Gastrocnemius medialis (tissue), 4 donors: ENCODE results near the gene KRT15.

Experiments used
- POLR2A ChIP-seq, 2 donors: fragments of 450-650 bp; IDR thresholded peaks; one replicate each; pipeline ENCODE4 v1.6.1; 2017; ENCODE audit warnings: antibody characterized with exemption in 2 of 2, mild to moderate bottlenecking in 2 of 2, moderate library complexity in 2 of 2
- TF ChIP-seq, protein P1 (sequence below), 5 experiments: fragments of 450-650 bp in 3 of 5; fragments of 200-600 bp in 2 of 5; sonication (generic) in 2 of 5; IDR thresholded peaks in 4 of 5; conservative IDR thresholded peaks in 1 of 5; 1 replicate in 4 of 5; 2 replicates in 1 of 5; pipeline ENCODE4 v1.5.1; 2016 to 2019; ENCODE audit warnings: antibody characterized with exemption in 5 of 5, mild to moderate bottlenecking in 3 of 5, moderate library complexity in 3 of 5

DNA sequence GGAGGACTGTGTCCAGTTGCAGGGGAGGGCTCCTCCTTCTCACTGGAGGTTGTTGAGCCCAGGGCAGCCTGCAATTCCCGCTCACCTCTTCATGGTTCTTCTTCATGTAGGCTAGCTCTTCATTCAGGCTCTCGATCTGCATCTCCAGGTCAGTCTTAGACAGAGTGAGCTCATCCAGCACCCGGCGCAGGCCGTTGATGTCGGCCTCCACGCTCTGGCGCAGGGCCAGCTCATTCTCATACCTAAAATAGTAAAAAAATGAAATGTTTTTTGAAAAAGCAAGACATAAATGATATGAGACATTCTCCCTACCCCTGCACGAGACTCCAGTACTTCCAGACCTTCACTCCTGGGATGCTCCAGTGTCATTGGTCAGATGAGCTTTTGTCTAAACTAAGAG, 15.5 kb downstream of the KRT15 start:
- TF ChIP-seq, protein P1, sequence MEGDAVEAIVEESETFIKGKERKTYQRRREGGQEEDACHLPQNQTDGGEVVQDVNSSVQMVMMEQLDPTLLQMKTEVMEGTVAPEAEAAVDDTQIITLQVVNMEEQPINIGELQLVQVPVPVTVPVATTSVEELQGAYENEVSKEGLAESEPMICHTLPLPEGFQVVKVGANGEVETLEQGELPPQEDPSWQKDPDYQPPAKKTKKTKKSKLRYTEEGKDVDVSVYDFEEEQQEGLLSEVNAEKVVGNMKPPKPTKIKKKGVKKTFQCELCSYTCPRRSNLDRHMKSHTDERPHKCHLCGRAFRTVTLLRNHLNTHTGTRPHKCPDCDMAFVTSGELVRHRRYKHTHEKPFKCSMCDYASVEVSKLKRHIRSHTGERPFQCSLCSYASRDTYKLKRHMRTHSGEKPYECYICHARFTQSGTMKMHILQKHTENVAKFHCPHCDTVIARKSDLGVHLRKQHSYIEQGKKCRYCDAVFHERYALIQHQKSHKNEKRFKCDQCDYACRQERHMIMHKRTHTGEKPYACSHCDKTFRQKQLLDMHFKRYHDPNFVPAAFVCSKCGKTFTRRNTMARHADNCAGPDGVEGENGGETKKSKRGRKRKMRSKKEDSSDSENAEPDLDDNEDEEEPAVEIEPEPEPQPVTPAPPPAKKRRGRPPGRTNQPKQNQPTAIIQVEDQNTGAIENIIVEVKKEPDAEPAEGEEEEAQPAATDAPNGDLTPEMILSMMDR (IDR thresholded peaks at IDR 0.05 in 4 of 5, conservative IDR thresholded peaks at IDR 0.05 in 1 of 5), result no peak
- TF ChIP-seq POLR2A (IDR thresholded peaks at IDR 0.05), result no peak
